GM21717 (cell line): ENCODE data around the gene ASTN2.

Experiments used
- ATAC-seq: cut with Tn5 transposase; IDR thresholded peaks from one replicate; pipeline ENCODE4 v1.9.1; 2021; ENCODE audit warnings: mild to moderate bottlenecking, moderate library complexity; ENCODE audit not compliant: unreplicated experiment

Gene ASTN2

DNA sequence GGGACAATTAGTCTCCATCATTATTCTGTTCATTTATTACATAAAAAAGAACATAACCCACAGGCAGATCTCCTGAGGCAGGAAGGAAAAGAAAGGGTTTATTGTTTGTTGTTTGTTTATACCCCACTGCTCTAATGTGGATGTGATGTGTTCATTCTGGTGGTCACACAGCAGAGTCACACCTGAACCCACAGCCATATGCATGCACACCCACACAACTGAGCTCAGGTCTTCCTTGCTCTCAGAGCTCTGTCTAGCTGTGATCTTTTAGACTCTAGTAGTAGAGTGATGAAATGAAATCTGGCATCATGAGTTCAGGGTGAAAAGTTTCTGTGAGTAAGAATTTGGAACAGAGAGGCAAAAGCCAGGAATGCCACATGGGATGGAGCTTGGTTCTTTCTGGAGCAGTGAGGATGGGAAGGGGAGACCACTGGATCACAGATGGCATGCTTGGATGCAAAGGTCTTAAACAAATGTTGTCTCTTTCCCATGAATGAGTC, 1034.3 kb downstream of the ASTN2 start:
- no peak for ATAC-seq

DNA sequence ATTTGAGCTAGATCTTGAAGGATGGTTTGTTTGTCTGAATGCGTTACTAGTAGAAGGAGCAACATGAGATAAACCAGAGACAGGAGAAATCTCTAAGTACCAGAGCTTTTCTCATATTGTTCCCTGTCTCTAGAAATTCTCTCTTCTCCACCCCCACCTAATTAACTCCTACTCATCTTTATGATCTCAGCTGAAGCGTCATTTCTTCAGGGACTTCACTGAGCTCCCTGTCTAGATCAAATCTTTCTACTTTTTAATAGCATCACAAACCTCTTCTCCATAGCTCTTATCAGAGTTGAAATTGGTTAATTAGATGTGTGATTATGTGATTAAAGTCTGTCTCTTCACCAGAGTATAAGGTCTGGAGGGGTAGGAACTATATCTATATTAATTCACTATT, 1035.0 kb downstream of the ASTN2 start:
- ATAC-seq = no peak

DNA sequence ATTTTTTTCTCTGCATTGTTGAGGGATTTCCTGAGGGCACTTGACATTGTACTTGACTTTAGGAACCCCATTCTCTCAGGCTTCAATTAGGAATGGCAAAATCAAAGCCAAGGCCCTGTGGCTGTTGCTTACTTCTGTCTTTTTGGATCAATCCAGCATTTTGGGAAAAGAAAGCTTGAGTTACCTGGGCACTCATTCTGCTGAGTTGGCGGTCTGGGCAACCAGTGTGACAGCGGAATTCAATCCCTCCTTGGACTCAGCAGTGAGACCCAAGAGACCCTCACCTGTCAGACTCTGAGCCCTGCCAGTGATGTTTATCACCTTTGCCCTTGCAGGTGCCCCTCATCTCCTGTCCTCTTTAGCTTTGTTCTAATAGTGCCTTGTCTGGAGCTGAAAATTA, 1036.0 kb downstream of the ASTN2 start:
- no peak for ATAC-seq

DNA sequence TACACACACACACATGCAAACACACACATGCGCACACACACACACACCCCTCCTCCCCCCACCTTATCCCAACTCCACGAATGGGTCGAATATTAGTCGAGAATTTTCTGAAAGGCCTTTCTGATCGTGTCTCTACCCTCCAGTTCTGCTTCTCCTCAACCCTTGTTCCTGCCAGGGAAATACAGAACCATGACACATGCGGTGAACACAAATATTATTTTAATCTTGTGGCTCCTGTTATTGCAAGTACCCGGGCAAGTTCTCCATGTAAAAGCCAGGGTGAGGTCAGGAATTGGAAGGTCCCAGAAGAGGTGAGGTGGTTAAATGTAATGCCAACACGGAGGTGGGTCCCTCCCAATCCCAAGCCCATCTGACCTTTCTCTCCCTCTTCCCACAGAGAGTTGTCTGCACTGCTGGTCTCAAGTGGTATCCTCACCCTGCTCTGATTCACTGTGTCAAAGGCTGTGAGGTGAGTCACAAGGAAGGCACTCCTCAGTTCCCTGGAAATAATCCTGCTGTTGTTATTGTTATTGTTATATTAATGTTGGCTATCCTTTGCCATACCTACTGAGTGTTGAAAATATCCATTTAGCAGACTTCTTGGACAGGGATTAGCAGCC, 1037.6 kb downstream of the ASTN2 start:
- no peak for ATAC-seq
